ENCODE measurements around the gene TOM1.

The TOM1 gene

GRCh38 chr22:35348026-35348590 is 48.4 kb downstream of the TOM1 start:
- DNase-seq, result no peak

- no peak for DNase-seq
Measured at GRCh38 chr22:35348703-35349102, 49.0 kb downstream of the TOM1 start.

- peak; percentile 48 to 55 for DNase-seq
Measured at GRCh38 chr22:35349368-35349703, 49.6 kb downstream of the TOM1 start.

- peak; percentile 59 to 72 for DNase-seq
Measured at GRCh38 chr22:35349704-35350538, 50.2 kb downstream of the TOM1 start.

- DNase-seq, result peak; percentile 87 to 88
Measured at GRCh38 chr22:35350539-35351503, 51.1 kb downstream of the TOM1 start.

GRCh38 chr22:35352214-35353111 is 52.8 kb downstream of the TOM1 start:
- peak; percentile 40 to 49 for DNase-seq

- DNase-seq, result no peak
Measured at GRCh38 chr22:35353318-35353717, 53.6 kb downstream of the TOM1 start.

GRCh38 chr22:35354068-35354467 is 54.4 kb downstream of the TOM1 start:
- no peak for DNase-seq

GRCh38 chr22:35357883-35358621 is 58.4 kb downstream of the TOM1 start:
- no peak for DNase-seq

- no peak for DNase-seq
Measured at GRCh38 chr22:35359380-35360065, 59.8 kb downstream of the TOM1 start.

- DNase-seq, result no peak
Measured at GRCh38 chr22:35361001-35361558, 61.4 kb downstream of the TOM1 start.

- no peak for DNase-seq
Measured at GRCh38 chr22:35363566-35364086, 63.9 kb downstream of the TOM1 start.

GRCh38 chr22:35364230-35364629 is 64.5 kb downstream of the TOM1 start:
- DNase-seq, result peak; percentile 37 to 48

GRCh38 chr22:35367331-35367886 is 67.7 kb downstream of the TOM1 start:
- DNase-seq, result no peak

GRCh38 chr22:35368386-35368785 is 68.7 kb downstream of the TOM1 start:
- no peak for DNase-seq

- no peak for DNase-seq
Measured at GRCh38 chr22:35369996-35370395, 70.3 kb downstream of the TOM1 start.

GRCh38 chr22:35373781-35374180 is 74.1 kb downstream of the TOM1 start:
- DNase-seq, result no peak

GRCh38 chr22:35375031-35375430 is 75.3 kb downstream of the TOM1 start:
- no peak for DNase-seq

- DNase-seq, result no peak
Measured at GRCh38 chr22:35375526-35375925, 75.8 kb downstream of the TOM1 start.
